Measurements from ENCODE around the gene ADAM29.

- TF ChIP-seq CBX2 (IDR thresholded peaks at IDR 0.05; ENCODE audit: insufficient read depth, low read length, poor library complexity, severe bottlenecking) (no peak), NR2F6 (CRISPR knock-in tag; IDR thresholded peaks at IDR 0.05) (no peak), FOXM1 (IDR thresholded peaks at IDR 0.05; ENCODE audit: low read depth) (no peak), FOXM1 (CRISPR knock-in tag; IDR thresholded peaks at IDR 0.05; ENCODE audit: low read depth) (no peak), SNAPC5 (CRISPR knock-in tag; IDR thresholded peaks at IDR 0.05) (no peak), CTCF (IDR thresholded peaks at IDR 0.05 in 2 of 3, conservative IDR thresholded peaks at IDR 0.05 in 1 of 3; ENCODE audit: insufficient read depth in 2 of 3, low read depth in 1 of 3, low read length in 3 of 3) (no peak)
Measured at GRCh38 chr4:174928575-174929253, 10.6 kb downstream of the ADAM29 start.
